Skeletal muscle tissue (tissue), 4 donors: Measurements from ENCODE around the gene COL23A1. TPM values are rescaled to one million over a fixed set of nuclear protein-coding genes. Genes with fewer than 3 reads are reported as not detected.

Experiments
- H3K27ac ChIP-seq: one replicate; pipeline ENCODE4 v1.7.0; 2013; ENCODE audit warnings: mild to moderate bottlenecking, low read depth, low read length, inconsistent platforms
- H3K27me3 ChIP-seq, 3 donors: one replicate each; pipeline ENCODE4 v1.7.0; 2013; ENCODE audit warnings: low read length in 3 of 3; ENCODE audit not compliant: control insufficient read depth in 3 of 3, insufficient read depth in 3 of 3
- H3K36me3 ChIP-seq, 3 donors: one replicate each; pipeline ENCODE4 v1.7.0; 2013; ENCODE audit warnings: low read length in 3 of 3; ENCODE audit not compliant: control insufficient read depth in 3 of 3, insufficient read depth in 3 of 3
- H3K4me1 ChIP-seq, 3 donors: one replicate each; pipeline ENCODE4 v1.7.0; 2013; ENCODE audit warnings: low read length in 3 of 3, mild to moderate bottlenecking in 3 of 3; ENCODE audit not compliant: control insufficient read depth in 3 of 3, insufficient read depth in 3 of 3
- H3K4me3 ChIP-seq, 3 donors: one replicate each; pipeline ENCODE4 v1.7.0; 2013; ENCODE audit warnings: low read length in 3 of 3
- H3K9ac ChIP-seq, 3 donors: one replicate each; pipeline ENCODE4 v1.7.0; 2013; ENCODE audit warnings: low read length in 3 of 3, mild to moderate bottlenecking in 3 of 3, moderate library complexity in 2 of 3, low read depth in 1 of 3
- H3K9me3 ChIP-seq, 3 donors: one replicate each; pipeline ENCODE4 v1.7.0; 2013; ENCODE audit warnings: low read length in 3 of 3; ENCODE audit not compliant: control insufficient read depth in 3 of 3
- total RNA-seq: library from RNA; depleted of rRNA; stranded (reverse); fragments of >200 nt; gene quantifications from one replicate; pipeline ENCODE4 v1.2.3, GENCODE V29; 2014
- donor health status: Osteomylitis.

COL23A1 gene
- total RNA-seq, 1 donor from 2014 or later = 0.52 TPM

GRCh38 chr5:178431063-178431781 is 159.0 kb downstream of the COL23A1 start:
- H3K36me3 ChIP-seq = no peaks in the 10 kb centered on the region
- H3K4me3 ChIP-seq = no peak overlapping the region
- H3K27ac ChIP-seq = no peak overlapping the region
- H3K4me1 ChIP-seq = peaks cover 18 to 38% (median 33%) of the 10 kb centered on the region in 3 donors
- H3K27me3 ChIP-seq = peaks cover 0 to 2% (median 0%) of the 10 kb centered on the region in 3 donors
- no peaks in the 10 kb centered on the region for H3K9me3 ChIP-seq
- no peak overlapping the region for H3K9ac ChIP-seq

- H3K27me3 ChIP-seq = no peaks in the 10 kb centered on the region
- H3K27ac ChIP-seq = no peak overlapping the region
- no peak overlapping the region for H3K4me3 ChIP-seq
- peaks cover 18 to 37% (median 33%) of the 10 kb centered on the region in 3 donors for H3K4me1 ChIP-seq
- H3K36me3 ChIP-seq = no peaks in the 10 kb centered on the region
- peak overlapping the region in 1 of 3 donors; percentile 8 for H3K9ac ChIP-seq
- H3K9me3 ChIP-seq = no peaks in the 10 kb centered on the region
Observed at GRCh38 chr5:178430186-178431062, 159.8 kb downstream of the COL23A1 start.

GRCh38 chr5:178429491-178430185 is 160.6 kb downstream of the COL23A1 start:
- H3K36me3 ChIP-seq = no peaks in the 10 kb centered on the region
- H3K4me3 ChIP-seq = no peak overlapping the region
- no peak overlapping the region for H3K27ac ChIP-seq
- no peak overlapping the region for H3K9ac ChIP-seq
- H3K27me3 ChIP-seq = no peaks in the 10 kb centered on the region
- peaks cover 17 to 30% (median 29%) of the 10 kb centered on the region in 3 donors for H3K4me1 ChIP-seq
- no peaks in the 10 kb centered on the region for H3K9me3 ChIP-seq

GRCh38 chr5:178429156-178429468 is 161.1 kb downstream of the COL23A1 start:
- Histone ChIP-seq H3K4me3 (no peak overlapping the region), H3K27ac (peak overlapping the region; percentile 44), H3K9me3 (no peaks in the 10 kb centered on the region), H3K27me3 (no peaks in the 10 kb centered on the region), H3K4me1 (peaks cover 15 to 25% (median 24%) of the 10 kb centered on the region in 3 donors), H3K9ac (no peak overlapping the region), H3K36me3 (no peaks in the 10 kb centered on the region)

DNA sequence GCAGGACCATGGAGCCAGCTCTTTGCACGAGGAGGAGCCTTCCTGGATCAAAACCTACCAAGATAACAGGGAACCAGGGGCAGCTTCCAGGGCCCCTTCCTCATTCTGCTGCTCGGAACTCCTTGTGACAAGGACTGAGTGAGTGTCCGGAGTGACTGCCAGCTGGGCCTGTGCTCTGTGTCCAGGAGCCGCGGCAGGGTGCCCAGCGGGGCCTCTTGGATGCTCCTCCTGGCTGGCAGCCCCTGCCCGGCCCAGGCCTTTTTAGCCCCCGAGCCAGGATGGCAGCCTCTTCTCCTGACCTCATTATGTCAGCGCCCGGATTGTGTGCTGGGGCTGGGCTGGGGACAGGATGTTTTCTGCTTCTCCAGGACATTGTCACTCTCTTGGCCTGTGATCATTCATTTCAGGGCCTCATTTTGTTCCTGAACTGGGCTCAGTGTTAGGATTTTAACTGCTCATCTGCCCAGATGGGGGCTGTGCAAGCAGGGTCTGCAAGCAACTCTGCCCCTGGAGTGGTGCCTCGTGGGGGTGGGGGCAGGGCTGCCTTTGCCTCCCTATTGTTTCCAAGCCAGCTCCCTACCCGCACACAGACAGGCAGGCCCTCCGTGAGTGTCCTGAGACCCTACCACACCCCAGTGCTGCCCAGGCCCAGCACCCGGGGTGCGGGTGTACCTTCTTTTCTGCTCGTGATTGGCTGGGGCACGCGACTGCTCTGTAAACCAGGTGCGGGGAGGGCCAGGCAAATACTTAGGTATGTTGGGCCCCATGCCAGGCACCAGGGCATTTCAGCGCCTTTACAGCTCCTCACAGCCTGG is 161.6 kb downstream of the COL23A1 start:
- no peaks in the 10 kb centered on the region for H3K27me3 ChIP-seq
- no peaks in the 10 kb centered on the region for H3K36me3 ChIP-seq
- peak overlapping the region in 2 of 3 donors; percentile 43 to 45 for H3K9ac ChIP-seq
- H3K4me1 ChIP-seq = peaks cover 15 to 24% (median 22%) of the 10 kb centered on the region in 3 donors
- H3K9me3 ChIP-seq = no peaks in the 10 kb centered on the region
- peak overlapping the region; percentile 44 for H3K27ac ChIP-seq
- peak overlapping the region in 1 of 3 donors; percentile 6 for H3K4me3 ChIP-seq

DNA sequence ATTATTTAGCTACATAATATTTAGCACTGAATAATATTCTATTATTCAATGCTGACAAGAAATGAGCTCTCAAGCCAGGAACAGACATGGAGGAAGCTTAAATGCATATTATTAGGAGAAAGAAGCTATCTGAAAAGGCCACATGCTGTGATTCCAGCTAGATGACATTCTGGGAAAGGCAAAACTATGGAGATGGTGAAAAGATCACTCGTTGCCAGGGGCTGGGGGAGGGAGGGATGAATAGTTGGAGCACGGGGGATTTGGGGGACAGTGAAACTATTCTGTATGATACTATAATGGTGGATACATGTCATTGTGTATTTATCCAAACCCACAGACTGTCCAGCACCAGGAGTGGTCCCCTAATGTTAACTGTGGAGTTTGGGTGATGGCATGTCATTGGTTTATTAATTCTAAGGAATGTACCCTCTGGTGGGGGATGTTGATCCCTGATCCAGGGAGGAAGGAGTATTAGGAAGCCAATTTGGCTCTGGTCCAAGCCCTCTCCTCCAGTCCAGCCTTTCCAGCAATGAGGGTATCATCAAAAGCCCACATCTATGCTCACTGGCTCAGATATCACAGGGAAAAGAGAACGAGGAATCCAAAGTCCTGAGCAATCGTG is 162.5 kb downstream of the COL23A1 start:
- no peak overlapping the region for H3K27ac ChIP-seq
- no peak overlapping the region for H3K4me3 ChIP-seq
- no peak overlapping the region for H3K9ac ChIP-seq
- H3K4me1 ChIP-seq = peaks cover 15 to 24% (median 22%) of the 10 kb centered on the region in 3 donors
- no peaks in the 10 kb centered on the region for H3K27me3 ChIP-seq
- no peaks in the 10 kb centered on the region for H3K36me3 ChIP-seq
- no peaks in the 10 kb centered on the region for H3K9me3 ChIP-seq

DNA sequence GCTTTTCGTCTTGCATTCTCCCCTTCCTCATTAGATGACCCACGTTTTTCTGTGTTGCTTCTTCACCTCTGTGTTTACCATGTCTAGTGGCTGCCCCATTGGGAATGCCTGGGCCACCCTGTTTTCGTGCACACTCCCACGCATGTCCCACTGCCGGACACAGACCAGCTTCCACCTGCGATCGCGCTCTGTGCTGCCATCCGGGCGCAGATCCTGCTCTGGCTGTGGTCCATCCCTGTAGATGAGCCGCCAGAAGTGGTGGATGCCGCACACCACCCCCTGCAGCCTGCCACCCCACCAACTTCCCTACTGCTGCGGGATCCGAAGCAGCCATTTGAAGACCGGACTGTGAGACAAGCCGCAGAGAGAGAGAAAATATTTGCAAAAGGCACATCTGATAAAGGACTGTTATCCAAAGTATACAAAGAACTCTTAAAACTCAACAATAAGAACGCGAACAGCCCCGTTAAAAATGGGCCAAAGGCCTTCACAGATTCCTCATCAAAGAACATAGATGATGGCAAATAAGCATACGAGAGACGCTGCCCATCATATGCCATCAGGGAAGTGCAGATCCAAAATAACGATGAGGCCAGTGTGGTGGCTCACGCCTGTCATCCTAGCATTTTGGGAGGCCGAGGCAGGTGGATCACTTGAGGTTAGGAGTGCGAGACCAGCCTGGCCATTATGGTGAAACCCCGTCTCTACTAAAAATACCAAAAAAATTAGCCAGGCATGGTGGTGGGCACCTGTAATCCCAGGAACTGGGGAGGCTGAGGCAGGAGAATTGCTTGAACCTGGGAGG is 163.7 kb downstream of the COL23A1 start:
- Histone ChIP-seq H3K27me3 (peaks cover 0 to 2% (median 0%) of the 10 kb centered on the region in 3 donors), H3K9me3 (no peaks in the 10 kb centered on the region), H3K27ac (no peak overlapping the region), H3K36me3 (no peaks in the 10 kb centered on the region), H3K4me3 (no peak overlapping the region), H3K4me1 (peaks cover 15 to 24% (median 22%) of the 10 kb centered on the region in 3 donors), H3K9ac (no peak overlapping the region)

- Histone ChIP-seq H3K27ac (no peak overlapping the region), H3K9ac (no peak overlapping the region)
Observed at GRCh38 chr5:178425621-178426068, 164.5 kb downstream of the COL23A1 start.

More at GRCh38 chr5:178425621-178426068, 164.5 kb downstream of the COL23A1 start:
- Histone ChIP-seq H3K27me3 (peaks cover 0 to 2% (median 0%) of the 10 kb centered on the region in 3 donors), H3K36me3 (no peaks in the 10 kb centered on the region), H3K4me3 (no peak overlapping the region), H3K9me3 (no peaks in the 10 kb centered on the region), H3K4me1 (peaks cover 15 to 24% (median 22%) of the 10 kb centered on the region in 3 donors)
